Dendritic cell treated with granulocyte-macrophage colony-stimulating factor and Interleukin-4, amounts not matched to agents 40 ng/mL and 50 ng/mL, for 4 days (primary cell): ENCODE results near the gene FOXS1.
"Not testable (repeated sequence)": the region's sequence is repeated elsewhere in the genome, so short reads cannot be mapped to it uniquely, and the experiment has no call there.

Experiments
- H3K27ac Mint-ChIP-seq: one replicate; pipeline ENCODE4 v1.8.0; 2022; ENCODE audit warnings: mild to moderate bottlenecking, mixed read lengths
- H3K27me3 Mint-ChIP-seq: one replicate; pipeline ENCODE4 v1.8.0; 2022; ENCODE audit warnings: mild to moderate bottlenecking, mixed read lengths
- H3K36me3 Mint-ChIP-seq: one replicate; pipeline ENCODE4 v1.8.0; 2022; ENCODE audit warnings: low read depth, mixed read lengths
- H3K4me1 Mint-ChIP-seq: one replicate; pipeline ENCODE4 v1.8.0; 2022; ENCODE audit warnings: low read depth, mixed read lengths
- H3K4me3 Mint-ChIP-seq: one replicate; pipeline ENCODE4 v1.8.0; 2022; ENCODE audit warnings: mild to moderate bottlenecking, moderate library complexity, mixed read lengths
- H3K9me3 Mint-ChIP-seq: one replicate; pipeline ENCODE4 v1.8.0; 2022; ENCODE audit warnings: mixed read lengths
- intact Hi-C: fragments of 100-400 bp; cut with micrococcal nuclease; formaldehyde crosslinking; loops from one replicate; pipeline ENCODE4 v1.15.0; 2022

FOXS1 gene

DNA sequence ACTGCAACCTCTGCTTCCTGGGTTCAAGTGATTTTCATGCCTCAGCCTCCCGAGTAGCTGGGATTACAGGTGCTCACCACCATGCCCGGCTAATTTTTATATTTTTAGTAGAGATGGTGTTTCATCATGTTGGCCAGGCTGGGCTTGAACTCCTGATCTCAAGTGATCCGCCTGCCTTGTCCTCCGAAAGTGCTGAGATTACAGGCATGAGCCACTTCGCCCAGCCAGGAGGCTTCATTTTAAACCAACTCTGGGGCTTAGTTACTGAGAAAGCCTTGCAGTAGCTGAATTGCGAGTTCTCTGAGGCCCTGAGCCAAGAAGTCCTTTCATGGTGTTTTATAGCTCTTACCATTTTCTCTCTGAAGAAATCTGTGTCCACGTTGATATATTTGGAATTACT lies 31.3 kb downstream of the FOXS1 start:
- H3K36me3 Mint-ChIP-seq, H3K27me3 Mint-ChIP-seq, H3K9me3 Mint-ChIP-seq, intact Hi-C loops, H3K4me3 Mint-ChIP-seq, H3K27ac Mint-ChIP-seq: not testable (repeated sequence)
- peaks cover 18% of the 10 kb centered on the region for H3K4me1 Mint-ChIP-seq

DNA sequence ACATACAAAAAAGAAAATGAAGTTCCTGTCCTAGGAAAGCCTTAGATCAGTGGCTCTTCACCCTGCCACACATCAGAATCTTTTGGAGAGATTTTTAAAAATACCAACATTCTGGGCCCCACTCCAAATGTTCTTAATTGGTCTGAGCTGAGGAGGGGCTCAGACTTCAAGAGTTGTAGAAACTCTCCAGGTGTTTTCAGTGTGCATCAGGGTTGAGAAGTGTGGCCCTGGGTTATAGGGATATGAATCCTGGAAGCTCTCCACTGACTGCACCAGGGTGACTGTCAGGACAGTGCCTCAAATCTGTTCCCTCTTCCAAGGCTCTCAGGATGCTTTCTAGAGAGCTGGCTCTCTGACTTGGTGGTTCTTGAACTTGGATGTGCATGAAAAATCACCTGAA lies 31.8 kb downstream of the FOXS1 start:
- Mint-ChIP-seq H3K36me3 (no peaks in the 10 kb centered on the region), H3K4me3 (no peak overlapping the region), H3K9me3 (no peaks in the 10 kb centered on the region), H3K27me3 (peaks cover 2% of the 10 kb centered on the region), H3K27ac (no peak overlapping the region), H3K4me1 (peaks cover 18% of the 10 kb centered on the region)
- intact Hi-C loops = no loop called here

DNA sequence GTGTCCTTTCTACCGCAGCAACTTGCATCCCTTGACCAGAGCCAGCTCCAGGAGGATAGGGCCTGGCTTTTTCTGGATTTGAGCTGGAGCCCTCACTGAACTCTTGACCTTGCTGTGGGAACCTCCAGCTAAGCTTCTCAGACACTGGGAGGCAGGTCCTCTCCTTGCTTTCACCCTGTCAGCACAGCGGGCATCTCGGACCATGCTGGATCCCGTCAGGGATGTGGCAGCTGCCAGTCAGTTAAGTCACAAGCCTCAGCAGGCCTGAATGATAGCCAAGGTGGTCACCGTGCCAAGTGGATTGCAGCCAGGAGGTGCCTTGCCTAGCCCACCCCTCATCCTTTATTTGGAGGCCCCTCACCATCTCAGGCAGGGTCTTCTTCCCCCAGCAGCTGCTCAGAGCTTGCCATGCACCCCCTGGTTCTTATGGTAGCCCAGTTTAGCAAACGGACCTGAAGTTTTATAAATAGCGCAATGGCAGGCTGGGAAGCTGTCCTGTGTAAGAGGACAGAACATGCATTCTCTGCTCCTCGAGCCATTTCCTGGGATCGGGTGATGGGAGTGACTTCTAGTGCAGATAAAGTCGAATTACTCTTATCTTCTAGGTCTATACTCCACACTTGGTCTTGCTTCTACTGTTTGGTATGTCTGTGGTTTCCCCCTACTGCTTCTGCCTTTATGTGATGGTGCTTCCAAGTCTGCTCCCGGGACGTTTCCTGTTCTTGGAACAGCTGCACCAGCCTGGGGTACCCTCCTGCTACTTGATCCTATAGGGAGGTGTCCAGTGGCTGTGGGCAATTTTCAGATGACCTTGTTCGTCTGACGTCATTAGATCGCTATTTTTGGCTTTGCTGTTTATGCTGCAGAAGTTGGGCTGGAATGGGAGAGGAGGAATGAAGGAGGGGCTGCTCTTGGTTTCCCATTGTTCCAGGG lies 33.3 kb downstream of the FOXS1 start:
- Mint-ChIP-seq H3K36me3 (no peaks in the 10 kb centered on the region), H3K4me3 (no peak overlapping the region), H3K27ac (no peak overlapping the region), H3K4me1 (peaks cover 18% of the 10 kb centered on the region), H3K9me3 (no peaks in the 10 kb centered on the region), H3K27me3 (no peaks in the 10 kb centered on the region)
- intact Hi-C loops = no loop called here

GRCh38 chr20:31811198-31811597 lies 34.2 kb downstream of the FOXS1 start:
- Mint-ChIP-seq H3K4me1 (peaks cover 24% of the 10 kb centered on the region), H3K9me3 (no peaks in the 10 kb centered on the region), H3K4me3 (no peak overlapping the region), H3K27ac (no peak overlapping the region), H3K36me3 (no peaks in the 10 kb centered on the region), H3K27me3 (no peaks in the 10 kb centered on the region)
- intact Hi-C loops = no loop called here

DNA sequence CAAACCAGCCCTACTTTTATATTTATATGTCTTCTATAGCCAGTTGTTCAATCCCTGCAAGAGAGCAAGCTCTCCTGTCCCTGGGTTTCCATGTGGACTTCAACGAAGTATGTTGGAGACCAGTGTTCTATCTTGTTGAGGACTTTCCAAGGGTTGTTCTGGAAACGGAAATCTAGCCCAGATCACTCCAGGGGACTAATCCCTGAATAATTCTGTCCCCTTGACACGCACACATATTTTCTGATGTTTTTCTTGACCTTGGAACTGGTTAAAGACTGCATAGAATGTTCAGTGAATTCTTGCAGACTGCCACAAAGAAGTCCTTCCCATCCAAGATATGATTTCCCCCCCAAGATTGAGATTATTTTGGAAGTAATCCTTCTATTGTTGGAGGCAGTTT lies 35.7 kb downstream of the FOXS1 start:
- Mint-ChIP-seq H3K27me3 (no peaks in the 10 kb centered on the region), H3K9me3 (no peaks in the 10 kb centered on the region), H3K4me3 (no peak overlapping the region), H3K27ac (no peak overlapping the region), H3K4me1 (peaks cover 28% of the 10 kb centered on the region), H3K36me3 (no peaks in the 10 kb centered on the region)
- intact Hi-C loops = no loop called here

DNA sequence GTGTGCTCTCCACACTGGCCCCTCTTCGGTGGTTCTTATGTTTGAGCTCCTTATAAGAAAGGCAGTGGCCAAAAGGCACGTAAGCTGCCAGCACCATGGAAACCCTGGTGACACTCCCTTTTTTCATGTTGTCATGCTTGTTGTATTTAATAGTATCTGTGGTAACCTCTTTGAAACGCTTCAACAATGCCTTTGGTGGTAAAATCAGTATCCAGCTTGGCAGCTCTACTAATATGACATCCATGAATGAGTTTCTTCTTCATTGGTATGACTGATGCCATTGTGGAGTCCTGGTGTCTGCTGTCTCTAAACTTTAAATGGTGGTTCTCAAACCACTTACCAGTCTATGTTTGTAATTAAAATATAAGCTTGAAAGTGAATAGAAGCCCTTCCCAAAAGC lies 36.9 kb downstream of the FOXS1 start:
- Mint-ChIP-seq H3K9me3 (no peaks in the 10 kb centered on the region), H3K27ac (no peak overlapping the region), H3K27me3 (no peaks in the 10 kb centered on the region), H3K4me1 (peaks cover 35% of the 10 kb centered on the region), H3K4me3 (no peak overlapping the region), H3K36me3 (no peaks in the 10 kb centered on the region)
- intact Hi-C loops = no loop called here

DNA sequence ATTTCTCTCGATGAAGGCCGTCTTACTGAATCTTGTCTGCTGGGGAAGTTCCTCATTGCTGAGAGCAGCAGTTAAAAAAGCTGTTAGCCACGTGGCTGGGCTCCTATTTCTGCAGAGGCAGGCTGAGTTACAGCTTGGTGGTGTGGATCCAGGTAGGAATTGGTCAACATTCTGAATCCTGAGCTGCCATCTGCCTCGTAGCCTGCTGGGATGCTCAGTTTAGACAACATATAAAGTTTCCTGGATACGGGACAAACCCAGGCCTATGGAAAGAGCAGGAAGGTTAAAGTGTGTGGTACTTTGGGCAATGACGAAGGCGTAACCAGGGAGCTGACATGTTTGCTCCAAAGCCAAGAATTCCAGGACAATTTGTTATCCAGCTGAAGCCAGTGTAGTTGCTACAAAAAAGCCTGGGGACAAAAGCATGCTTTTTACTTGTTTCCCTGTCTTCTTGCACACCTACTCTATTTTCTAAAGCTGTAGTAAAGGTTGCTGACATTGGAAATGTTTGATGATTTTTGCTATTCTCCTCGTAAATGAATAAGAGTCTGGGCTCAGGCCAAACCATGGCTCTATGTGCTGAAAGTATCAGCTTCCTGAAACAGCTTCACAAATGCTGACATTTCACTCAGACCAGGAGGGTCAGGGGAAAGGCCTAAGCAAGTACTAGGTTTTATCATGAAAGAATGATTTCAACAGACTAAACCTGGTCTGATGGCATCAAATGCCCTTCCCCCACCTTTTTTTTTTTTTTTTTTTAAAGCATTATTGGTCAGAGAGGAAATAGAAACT lies 38.6 kb downstream of the FOXS1 start:
- Mint-ChIP-seq H3K4me1 (peaks cover 33% of the 10 kb centered on the region), H3K4me3 (no peak overlapping the region), H3K27me3 (no peaks in the 10 kb centered on the region), H3K27ac (peak overlapping the region; percentile 76), H3K9me3 (no peaks in the 10 kb centered on the region), H3K36me3 (peaks cover 7% of the 10 kb centered on the region)
- intact Hi-C loops = no loop called here

GRCh38 chr20:31803552-31804291 lies 41.7 kb downstream of the FOXS1 start:
- Mint-ChIP-seq H3K27ac (no peak overlapping the region), H3K4me3 (no peak overlapping the region), H3K27me3 (no peaks in the 10 kb centered on the region), H3K4me1 (peaks cover 22% of the 10 kb centered on the region), H3K36me3 (peaks cover 11% of the 10 kb centered on the region), H3K9me3 (no peaks in the 10 kb centered on the region)
- intact Hi-C loops = no loop called here

GRCh38 chr20:31801508-31801907 lies 43.9 kb downstream of the FOXS1 start:
- Mint-ChIP-seq H3K36me3 (peaks cover 20% of the 10 kb centered on the region), H3K27ac (no peak overlapping the region), H3K9me3 (no peaks in the 10 kb centered on the region), H3K27me3 (no peaks in the 10 kb centered on the region), H3K4me3 (no peak overlapping the region), H3K4me1 (peaks cover 18% of the 10 kb centered on the region)
- intact Hi-C loops = no loop called here

DNA sequence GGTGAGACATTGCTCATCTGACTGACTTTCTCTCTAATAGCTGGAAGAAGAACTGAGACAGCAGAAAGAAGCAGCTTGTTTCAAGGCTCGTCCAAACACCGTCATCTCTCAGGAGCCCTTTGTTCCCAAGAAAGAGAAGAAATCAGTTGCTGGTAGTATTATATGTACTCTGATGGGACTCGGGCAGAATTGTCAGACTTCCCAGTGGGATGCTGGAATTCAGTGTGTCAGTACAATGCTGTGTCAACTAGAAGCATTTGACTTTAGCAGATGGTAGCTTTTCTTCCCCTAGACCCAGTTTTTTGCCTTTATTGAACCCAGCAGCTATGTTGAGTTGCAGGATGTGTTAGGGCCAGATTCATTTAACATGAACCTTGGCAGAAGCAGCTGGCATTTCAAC lies 48.0 kb downstream of the FOXS1 start:
- Mint-ChIP-seq H3K4me1 (peaks cover under 1% of the 10 kb centered on the region), H3K4me3 (no peak overlapping the region), H3K27ac (no peak overlapping the region), H3K36me3 (peaks cover 29% of the 10 kb centered on the region), H3K27me3 (no peaks in the 10 kb centered on the region), H3K9me3 (no peaks in the 10 kb centered on the region)
- intact Hi-C loops = no loop called here
